HepG2 (cell line): ENCODE measurements around the gene ANKRD65. TPM values are rescaled to one million over a fixed set of nuclear protein-coding genes. Genes with fewer than 3 reads are reported as not detected.
A peak's percentile ranks its signal among the peaks of the same experiment; 100 is the strongest.

Experiments used
- DMAP1 ChIP-seq: IDR thresholded peaks from 2 replicates; pipeline ENCODE4 v1.6.1; 2016
- FOXK1 ChIP-seq: sonication (generic); formaldehyde crosslinking; IDR thresholded peaks from 2 replicates; pipeline ENCODE4 v1.4.0; 2020; ENCODE audit warnings: low read depth, missing genetic modification reagents, borderline replicate concordance
- RNF2 ChIP-seq: fragments of 450-650 bp; conservative IDR thresholded peaks from 2 replicates; pipeline ENCODE4 v1.6.1; 2016; ENCODE audit warnings: low read depth
- SP1 ChIP-seq, 2 experiments: fragments of 450-650 bp in 1 of 2; sonication (generic) in 1 of 2; formaldehyde crosslinking in 1 of 2; IDR thresholded peaks; 2 replicates each; pipeline versions ENCODE4 v1.4.0 to v1.6.1; 2016 to 2020; ENCODE audit warnings: missing genetic modification reagents in 1 of 2
- THAP8 ChIP-seq: sonication (generic); formaldehyde crosslinking; IDR thresholded peaks from 2 replicates; pipeline ENCODE4 v1.5.1; 2020; ENCODE audit warnings: missing genetic modification reagents, mild to moderate bottlenecking, borderline replicate concordance
- TRAFD1 ChIP-seq: sonication (generic); formaldehyde crosslinking; IDR thresholded peaks from 2 replicates; pipeline ENCODE4 v1.5.1; 2020; ENCODE audit warnings: missing genetic modification reagents, mild to moderate bottlenecking, borderline replicate concordance
- XRCC5 ChIP-seq: fragments of 200-400 bp; formaldehyde crosslinking; optimal IDR thresholded peaks from 2 replicates; pipeline ENCODE3; 2017; ENCODE audit warnings: mild to moderate bottlenecking, low read length
- ZBTB4 ChIP-seq: sonication (generic); formaldehyde crosslinking; IDR thresholded peaks from 2 replicates; pipeline ENCODE4 v1.4.0; 2020; ENCODE audit warnings: missing genetic modification reagents, mild to moderate bottlenecking, borderline replicate concordance
- ZBTB43 ChIP-seq: sonication (generic); formaldehyde crosslinking; conservative IDR thresholded peaks from 2 replicates; pipeline ENCODE4 v1.4.0; 2020; ENCODE audit warnings: missing genetic modification reagents
- ZBTB44 ChIP-seq: sonication (generic); formaldehyde crosslinking; IDR thresholded peaks from 2 replicates; pipeline ENCODE4 v1.4.0; 2020; ENCODE audit warnings: missing genetic modification reagents
- ZBTB8A ChIP-seq: sonication (generic); formaldehyde crosslinking; IDR thresholded peaks from 2 replicates; pipeline ENCODE4 v1.4.0; 2020; ENCODE audit warnings: mild to moderate bottlenecking, low read depth, missing genetic modification reagents, borderline replicate concordance
- ZC3H4 ChIP-seq: sonication (generic); formaldehyde crosslinking; IDR thresholded peaks from 2 replicates; pipeline ENCODE4 v1.4.0; 2020; ENCODE audit warnings: missing genetic modification reagents, borderline replicate concordance
- ZNF205 ChIP-seq: IDR thresholded peaks from 2 replicates; pipeline ENCODE4 v1.6.1; 2018; ENCODE audit warnings: missing biosample characterization, missing genetic modification reagents
- ZNF331 ChIP-seq: sonication (generic); formaldehyde crosslinking; IDR thresholded peaks from 2 replicates; pipeline ENCODE4 v1.4.0; 2020; ENCODE audit warnings: missing genetic modification reagents
- ZNF557 ChIP-seq: sonication (generic); formaldehyde crosslinking; IDR thresholded peaks from 2 replicates; pipeline ENCODE4 v1.4.0; 2020; ENCODE audit warnings: missing genetic modification reagents
- ZNF580 ChIP-seq: IDR thresholded peaks from 2 replicates; pipeline ENCODE4 v1.6.1; 2016; ENCODE audit warnings: low read depth, borderline replicate concordance
- ZNF691 ChIP-seq: sonication (generic); formaldehyde crosslinking; IDR thresholded peaks from 2 replicates; pipeline ENCODE4 v1.4.0; 2020; ENCODE audit warnings: missing genetic modification reagents, low read depth, mild to moderate bottlenecking, borderline replicate concordance
- ZNF761 ChIP-seq: sonication (generic); formaldehyde crosslinking; conservative IDR thresholded peaks from 2 replicates; pipeline ENCODE4 v1.4.0; 2020; ENCODE audit warnings: mild to moderate bottlenecking, missing genetic modification reagents
- ZSCAN30 ChIP-seq: sonication (generic); formaldehyde crosslinking; IDR thresholded peaks from 2 replicates; pipeline ENCODE4 v1.5.0; 2020; ENCODE audit warnings: mild to moderate bottlenecking, missing genetic modification reagents
- ZZZ3 ChIP-seq: sonication (generic); formaldehyde crosslinking; IDR thresholded peaks from 2 replicates; pipeline ENCODE4 v1.4.0; 2020; ENCODE audit warnings: missing genetic modification reagents, mild to moderate bottlenecking, borderline replicate concordance
- polyA plus RNA-seq, 8 experiments: library from polyadenylated mRNA; depleted of rRNA in 3 of 8; stranded (reverse) in 7 of 8; unstranded in 1 of 8; fragments of >200 nt; fragmentation: Illumina TruSeq in 4 of 8; extraction: Trizol in 4 of 8; gene quantifications; 2 replicates each; pipeline versions ENCODE4 v1.2.1 to v1.2.3, GENCODE V29; 2011 to 2016; ENCODE audit warnings: low read depth in 4 of 8, missing spikeins in 1 of 8, mixed read lengths in 1 of 8; ENCODE audit not compliant: insufficient read depth in 1 of 8
- total RNA-seq, 5 experiments: library from RNA; depleted of rRNA; stranded (reverse); fragments of >200 nt; fragmentation: Illumina TruSeq; extraction: Trizol; gene quantifications; 2 replicates each; pipeline ENCODE4 v1.2.3, GENCODE V29; 2016; ENCODE audit warnings: low read depth in 1 of 5

The ANKRD65 gene
- total and polyA plus RNA-seq, 2 of the 13 experiments (the other 11 are each of a cell fraction or from before 2014, with no cell fraction given): 12.1 to 30.1 TPM

- TF ChIP-seq ZBTB43 (CRISPR knock-in tag) (no peak), RNF2 (no peak), THAP8 (CRISPR knock-in tag) (no peak), ZC3H4 (no peak), FOXK1 (no peak; the same call in 1 of the 2 replicates), XRCC5 (peak; percentile 87), TRAFD1 (CRISPR knock-in tag) (no peak), SP1 (IDR thresholded peaks at IDR 0.05) (no peak), SP1 (CRISPR knock-in tag; IDR thresholded peaks at IDR 0.05) (no peak), ZNF580 (CRISPR knock-in tag) (no peak; the same call in 1 of the 2 replicates), ZNF205 (CRISPR knock-in tag) (peak; percentile 30; the same call in 1 of the 2 replicates), ZBTB44 (CRISPR knock-in tag) (no peak), ZSCAN30 (CRISPR knock-in tag) (no peak), ZBTB4 (CRISPR knock-in tag) (no peak), ZBTB8A (no peak), ZZZ3 (CRISPR knock-in tag) (no peak), ZNF691 (CRISPR knock-in tag) (no peak), ZNF761 (CRISPR knock-in tag) (no peak), ZNF331 (peak; percentile 21; the same call in 1 of the 2 replicates), ZNF557 (CRISPR knock-in tag) (no peak), DMAP1 (CRISPR knock-in tag) (no peak; the same call in 1 of the 2 replicates)
Measured at GRCh38 chr1:1437904-1438376, 16.9 kb upstream of the ANKRD65 start (continued).
